ENCODE results near the gene ACTL6B.

- TF ChIP-seq RAD21 (IDR thresholded peaks at IDR 0.05; ENCODE audit: low read depth) = no peak
- no peak for TF ChIP-seq CEBPB (IDR thresholded peaks at IDR 0.05)
- TF ChIP-seq TEAD4 (IDR thresholded peaks at IDR 0.05) = no peak
- TF ChIP-seq FOXM1 (IDR thresholded peaks at IDR 0.05; ENCODE audit: borderline replicate concordance, low read depth) = no peak
- TF ChIP-seq EP300 (IDR thresholded peaks at IDR 0.05; ENCODE audit: borderline replicate concordance) = no peak
- no peak for TF ChIP-seq TCF12 (IDR thresholded peaks at IDR 0.05; ENCODE audit: low read depth)
- TF ChIP-seq REST (IDR thresholded peaks at IDR 0.05; ENCODE audit: low read depth) = peak; percentile 97
- TF ChIP-seq YY1 (IDR thresholded peaks at IDR 0.05; ENCODE audit: low read depth) = no peak
- TF ChIP-seq NFIC (IDR thresholded peaks at IDR 0.05) = no peak
- TF ChIP-seq TAF1 (IDR thresholded peaks at IDR 0.05; ENCODE audit: low read depth) = no peak
- no peak for TF ChIP-seq MAX (IDR thresholded peaks at IDR 0.05)
- TF ChIP-seq CREB1 (IDR thresholded peaks at IDR 0.05; ENCODE audit: low read depth) = no peak
- peak; percentile 93 for TF ChIP-seq EGR1 (IDR thresholded peaks at IDR 0.05)
These were observed at the start of gene ACTL6B for GRCh38 chr7:100655908-100656674.

All from Ishikawa (cell line).